GM18907 (cell line): ENCODE results near the gene KLHDC8B.

Experiments
- ATAC-seq: cut with Tn5 transposase; IDR thresholded peaks from one replicate; pipeline ENCODE4 v1.9.1; 2021; ENCODE audit warnings: mild to moderate bottlenecking, moderate library complexity; ENCODE audit not compliant: unreplicated experiment

KLHDC8B gene

DNA sequence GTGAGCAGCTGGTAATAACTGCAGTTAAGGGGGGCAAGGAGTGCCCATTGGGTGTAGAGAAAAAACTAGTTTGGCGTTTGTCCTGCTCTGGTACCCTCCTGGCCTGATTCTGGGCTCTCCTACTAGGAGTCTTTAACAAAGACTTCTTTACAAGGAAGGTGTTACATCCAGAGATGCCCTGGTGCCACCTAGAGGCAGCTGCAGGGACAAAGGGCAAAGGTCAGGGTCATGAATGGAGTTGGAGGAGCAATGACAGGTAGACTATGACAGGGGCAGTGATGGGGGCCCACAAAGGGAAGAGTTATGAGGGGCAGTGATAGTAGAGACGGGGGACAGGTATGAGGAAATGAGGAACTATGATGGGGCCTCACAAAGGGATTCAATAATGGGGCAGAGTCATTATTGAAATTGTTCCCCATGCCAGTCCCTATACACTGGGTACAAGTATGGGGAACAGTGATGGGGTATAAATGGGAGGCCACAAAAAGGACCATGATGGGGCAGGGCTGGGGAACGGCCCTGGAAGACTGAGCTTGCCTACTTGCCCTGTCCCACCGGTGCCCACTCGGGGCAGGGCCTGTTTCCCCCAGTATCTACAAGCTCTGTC lies 13.2 kb upstream of the KLHDC8B start:
- no peak for ATAC-seq

DNA sequence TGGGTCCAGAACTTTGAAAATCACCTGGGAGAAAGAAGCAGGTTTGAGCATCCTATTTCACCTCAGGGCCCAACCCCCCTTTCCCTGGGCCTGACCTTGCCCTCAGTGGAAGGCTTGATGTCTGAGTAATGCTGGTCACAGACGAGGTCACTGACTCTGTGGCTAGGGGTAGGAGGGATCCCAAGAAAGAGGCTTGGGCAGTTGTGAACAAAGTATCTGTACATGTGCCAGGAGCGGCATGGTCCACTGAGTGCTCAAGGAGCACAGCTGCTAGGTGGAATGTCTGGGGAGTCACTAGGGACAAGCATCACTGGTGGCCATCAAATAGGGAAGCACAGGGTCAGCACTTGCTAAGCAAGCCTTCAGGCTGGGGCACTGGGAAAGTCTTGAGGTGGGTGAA lies 12.6 kb upstream of the KLHDC8B start:
- no peak for ATAC-seq

DNA sequence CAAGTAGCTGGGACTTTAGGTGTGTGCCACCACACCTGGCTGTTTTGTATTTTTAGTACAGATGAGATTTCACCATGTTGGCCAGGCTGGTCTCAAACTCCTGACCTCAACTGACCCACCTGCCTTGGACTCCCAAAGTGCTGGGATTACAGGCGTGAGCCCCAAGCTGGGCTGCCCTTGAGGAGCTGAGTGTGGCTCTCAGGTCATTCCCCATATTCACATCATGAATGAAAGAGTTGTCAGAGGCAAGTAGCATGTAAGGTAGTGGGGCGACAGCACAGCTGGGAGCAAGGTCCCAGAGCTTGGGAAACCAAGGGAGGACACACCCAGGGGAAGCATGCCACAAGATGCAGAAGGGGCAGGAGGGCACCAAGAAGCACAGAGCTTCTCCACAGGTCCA lies 10.2 kb upstream of the KLHDC8B start:
- no peak for ATAC-seq

DNA sequence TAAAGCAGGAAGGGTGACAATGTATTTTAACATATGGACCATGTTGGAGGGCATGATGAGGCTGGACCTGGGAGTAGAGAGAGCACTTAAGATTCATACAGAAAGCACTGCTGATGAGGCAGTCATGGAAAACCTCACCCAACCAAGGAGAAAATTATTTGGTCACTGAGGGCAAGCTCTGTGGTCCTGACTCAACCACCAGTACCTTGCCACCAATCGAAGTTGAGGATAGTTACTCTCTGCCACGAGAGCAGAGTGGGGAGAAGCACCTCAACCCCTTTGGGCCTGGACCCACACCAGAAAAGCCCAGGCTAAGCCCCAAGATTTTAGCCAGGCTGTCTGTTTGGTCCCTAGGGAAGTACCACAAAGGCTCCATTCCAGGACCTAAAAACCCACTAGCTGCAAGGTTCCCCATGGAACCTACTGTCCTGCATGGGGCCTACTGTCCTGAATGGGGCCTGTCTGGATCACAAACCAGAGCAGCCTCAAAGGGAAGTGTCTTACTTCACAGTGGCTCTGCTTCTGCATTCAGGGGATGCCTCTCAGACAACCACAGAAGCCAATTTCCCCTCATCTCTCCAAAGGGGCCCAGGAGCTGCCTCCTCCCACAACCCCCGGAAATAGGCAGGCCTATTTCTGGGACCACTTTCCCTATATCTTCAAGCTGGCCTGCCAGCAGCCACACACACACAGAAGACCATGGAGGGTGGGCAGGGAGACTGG lies 9.4 kb upstream of the KLHDC8B start:
- ATAC-seq = no peak

DNA sequence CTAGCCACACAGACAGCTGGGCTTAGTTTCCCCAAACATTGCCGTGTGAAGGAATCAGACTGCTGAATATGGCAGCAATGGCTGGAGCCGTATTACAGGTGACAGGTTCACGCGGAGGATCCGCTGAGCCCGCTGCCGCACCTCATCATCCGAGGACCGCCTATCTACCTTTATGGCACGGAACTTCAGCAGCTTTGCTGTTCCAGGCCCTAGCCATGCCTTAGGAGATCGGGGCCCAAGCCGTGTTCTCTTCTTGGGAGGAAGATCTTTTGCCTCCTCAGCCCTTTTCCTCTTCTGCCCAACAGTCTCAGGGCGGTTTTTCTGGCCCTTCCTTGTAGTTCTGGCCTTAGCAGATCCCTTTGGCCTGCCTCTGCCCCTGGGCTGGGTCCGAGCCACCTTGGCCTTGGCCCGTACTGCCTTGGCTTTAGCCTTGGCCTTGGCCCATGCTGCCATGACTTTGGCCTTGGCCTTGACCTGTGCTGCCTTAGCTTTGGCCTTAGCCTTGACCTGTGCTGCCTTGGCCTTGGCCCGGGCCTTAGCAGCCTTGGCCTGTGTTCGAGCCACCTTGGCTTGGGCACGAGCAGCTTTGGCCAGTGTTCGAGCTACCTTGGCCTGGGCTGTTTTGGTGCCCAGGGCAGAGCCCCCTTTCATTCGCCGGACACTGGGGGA lies 8.5 kb upstream of the KLHDC8B start:
- no peak for ATAC-seq

DNA sequence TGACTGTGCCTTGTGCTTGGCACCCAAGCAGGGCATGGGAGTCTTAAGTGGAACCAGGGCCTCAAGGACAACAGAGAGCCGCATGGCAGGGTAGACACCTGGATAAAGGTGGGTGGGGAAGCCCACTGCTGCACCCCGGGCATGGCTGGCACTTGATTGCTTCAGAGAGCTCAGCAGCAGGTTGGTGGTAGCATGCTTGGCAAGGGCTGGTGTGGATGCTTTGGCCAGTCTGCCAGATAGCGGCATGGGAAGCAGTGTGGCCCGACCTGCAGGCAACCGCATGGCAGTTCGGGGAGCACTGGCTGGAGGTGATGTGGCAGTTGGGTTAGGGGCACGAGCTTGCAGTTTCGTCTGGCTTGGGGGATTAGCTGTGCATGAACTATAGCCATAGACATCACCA lies 7.8 kb upstream of the KLHDC8B start:
- ATAC-seq = no peak

DNA sequence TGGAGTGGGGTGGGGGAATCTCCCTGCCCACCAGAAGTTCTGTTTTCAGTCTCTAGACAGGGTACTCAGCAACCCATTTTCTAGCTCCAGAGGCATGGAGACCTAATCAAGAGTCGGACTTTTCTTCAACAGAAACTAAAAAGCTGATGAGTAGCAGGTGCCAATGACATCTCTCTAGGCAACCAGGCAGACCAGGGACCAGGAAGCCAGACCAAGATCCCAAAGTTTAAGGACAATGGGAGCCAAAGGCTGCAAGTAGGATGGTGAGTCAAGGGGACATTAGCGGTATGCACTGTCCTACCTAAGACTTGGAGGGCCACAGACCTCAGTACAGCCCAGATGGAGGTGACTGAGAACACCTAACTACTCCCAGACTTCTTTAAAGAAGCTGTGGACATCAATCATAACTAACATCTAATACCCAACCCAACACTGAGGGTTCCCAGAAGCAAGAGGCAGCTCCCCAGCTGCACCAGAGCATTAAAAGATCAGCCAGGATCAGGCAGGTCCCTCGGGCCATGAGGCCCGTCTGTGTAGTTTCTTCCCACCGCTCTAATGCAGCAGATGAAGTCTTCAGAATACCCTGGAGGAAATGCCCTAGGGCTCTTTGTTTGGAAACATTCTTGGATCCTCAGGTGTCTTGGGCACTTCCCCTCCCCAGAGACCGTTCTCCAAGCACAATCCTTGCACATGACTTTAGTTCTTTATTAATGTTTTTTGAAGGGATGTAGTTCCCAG lies 6.2 kb upstream of the KLHDC8B start:
- ATAC-seq = no peak

DNA sequence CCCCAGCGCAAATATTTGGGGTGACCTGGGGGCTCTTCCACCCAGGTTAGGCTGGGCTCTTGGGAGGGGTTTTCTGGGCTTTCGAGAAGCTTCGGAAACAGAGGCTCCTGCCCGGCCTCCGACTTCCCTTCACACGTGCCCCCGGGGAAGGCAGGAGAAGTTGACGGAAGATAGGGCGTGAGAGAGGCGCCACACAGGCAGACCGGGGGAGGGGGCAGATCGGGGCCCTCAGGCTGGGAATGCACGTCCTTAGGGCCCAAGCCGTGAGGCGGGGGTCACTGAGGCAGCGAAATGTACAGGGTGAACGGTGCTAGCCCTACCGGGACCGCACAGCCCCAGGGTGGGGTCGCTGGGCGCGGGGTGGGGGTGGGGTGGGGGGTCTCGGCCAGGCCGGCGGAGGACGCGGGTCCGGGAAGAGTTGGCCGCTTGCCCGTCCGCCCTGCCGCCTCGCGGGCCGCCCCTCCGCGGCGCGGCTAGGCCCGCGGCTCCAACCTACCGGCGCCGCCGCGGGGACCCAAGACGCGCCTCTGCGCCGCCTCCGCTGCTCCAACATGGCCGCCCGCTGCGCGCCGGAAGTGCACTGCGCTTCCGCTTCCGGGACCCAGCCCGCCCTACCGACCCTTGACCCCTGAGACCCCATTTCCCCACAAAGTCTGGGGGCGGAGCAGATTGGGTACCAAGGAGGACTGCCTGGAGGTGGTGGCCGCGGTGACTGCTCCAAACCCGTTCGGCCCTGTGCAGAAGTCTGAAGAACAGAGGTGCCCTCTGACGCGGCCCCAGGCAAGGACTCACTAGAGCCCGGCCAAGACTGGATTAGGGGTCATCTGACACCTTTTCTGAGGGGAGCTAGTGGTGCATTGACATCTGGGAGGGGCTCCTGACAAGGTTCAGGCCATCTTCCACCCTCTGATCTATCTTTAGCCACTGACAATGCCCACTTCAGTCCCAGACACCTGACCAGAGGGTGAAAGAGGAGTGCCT lies 5.3 kb upstream of the KLHDC8B start, which contains the start of gene CCDC71:
Gene CCDC71 (minus strand): TSS at position 561 of the 981 bp plus-strand sequence. CDS start 2,123 bp downstream, outside the sequence.
- ATAC-seq = peak; percentile 73

DNA sequence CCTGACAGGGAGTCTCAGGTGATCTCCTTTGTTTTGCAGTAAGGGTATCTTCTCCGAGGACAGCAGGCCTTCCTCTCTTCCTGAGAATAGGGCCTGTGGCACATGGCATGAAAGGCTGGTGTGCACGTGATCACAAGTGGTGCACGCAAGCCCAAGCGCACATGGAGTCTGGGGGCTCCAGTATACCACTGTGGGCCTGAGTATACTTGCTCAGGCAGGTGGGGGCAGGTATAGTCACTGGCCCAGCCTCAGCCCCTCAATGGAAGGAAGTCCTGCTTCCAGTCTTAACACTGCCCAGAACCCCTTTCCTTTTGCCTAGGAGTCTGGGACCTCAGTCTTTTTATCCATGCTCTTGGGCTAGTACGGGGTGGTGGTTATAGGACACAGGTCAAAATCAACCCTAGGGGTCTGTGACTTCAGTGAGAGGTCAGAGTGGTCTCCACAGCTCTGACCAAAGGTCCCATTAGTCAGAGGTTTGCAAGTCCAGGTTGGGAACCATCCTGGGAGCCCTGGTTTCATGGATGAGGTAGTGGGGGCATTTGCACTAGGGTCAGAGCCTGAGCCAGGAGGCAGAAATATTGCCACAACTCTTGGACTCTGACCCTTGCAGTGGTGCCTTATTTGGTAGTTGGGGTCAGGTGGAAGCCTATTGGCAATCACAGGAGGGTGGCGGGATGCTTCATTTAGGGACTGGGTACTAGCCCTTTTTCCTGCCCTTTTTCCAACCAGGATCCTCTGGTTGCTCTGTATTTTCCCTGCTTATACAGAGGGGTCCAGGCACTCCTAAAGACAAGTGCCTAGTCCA lies 4.4 kb upstream of the KLHDC8B start:
- ATAC-seq = no peak

DNA sequence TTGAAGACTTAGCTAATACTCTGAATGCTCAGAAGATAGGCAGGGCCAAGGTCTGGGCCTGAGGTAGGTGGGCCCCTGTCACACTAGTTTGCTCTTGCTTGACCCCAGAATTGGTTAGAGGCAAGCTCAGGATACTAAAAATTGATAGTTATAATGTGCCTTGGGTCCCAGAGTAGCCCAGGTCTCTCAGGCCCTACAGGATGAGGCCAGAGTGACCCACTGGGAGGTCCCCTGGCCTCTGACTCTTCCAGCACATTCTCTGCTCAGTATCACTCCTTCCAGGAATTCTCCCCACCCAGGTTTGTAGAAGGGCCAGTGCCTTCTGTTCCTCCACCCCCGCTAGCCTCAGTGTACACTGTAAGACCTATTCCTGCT lies 667 bp upstream of the KLHDC8B start:
- ATAC-seq = no peak

DNA sequence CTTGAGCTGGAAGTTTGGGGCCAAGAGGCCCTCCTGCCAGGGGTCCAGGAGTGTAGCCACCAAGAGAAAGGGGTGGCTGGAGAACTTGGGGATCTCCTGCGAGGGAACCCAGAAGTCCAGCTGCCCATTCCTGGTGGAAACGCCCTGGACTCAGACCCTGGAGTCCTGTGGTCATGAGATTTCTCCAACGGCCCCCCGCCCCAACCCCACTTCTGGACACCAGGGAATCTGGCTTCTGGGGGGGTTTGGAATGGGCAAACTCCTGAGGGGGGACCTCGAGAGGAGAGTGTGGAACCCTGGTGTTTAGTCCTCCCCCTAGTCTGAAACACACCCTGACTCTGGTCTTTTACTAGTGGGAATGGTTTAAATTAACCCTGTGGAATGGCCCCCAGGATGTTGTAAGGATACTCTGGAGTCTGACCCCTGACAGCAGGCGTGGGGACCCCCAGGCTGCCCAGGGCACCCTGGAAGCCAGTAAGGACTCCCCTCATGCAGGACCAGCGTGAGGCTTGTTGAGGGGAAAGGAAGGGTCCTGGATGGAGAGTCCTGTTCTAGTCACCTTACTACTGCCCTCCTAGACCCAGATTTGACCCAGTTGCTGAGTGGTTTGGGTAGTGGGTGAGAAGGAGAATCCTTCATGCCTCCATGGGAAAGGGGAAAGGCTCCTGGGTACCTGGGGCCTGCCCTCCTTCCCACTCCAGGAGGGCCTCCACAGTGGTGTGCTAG lies 540 bp downstream of the KLHDC8B start:
- ATAC-seq = no peak

DNA sequence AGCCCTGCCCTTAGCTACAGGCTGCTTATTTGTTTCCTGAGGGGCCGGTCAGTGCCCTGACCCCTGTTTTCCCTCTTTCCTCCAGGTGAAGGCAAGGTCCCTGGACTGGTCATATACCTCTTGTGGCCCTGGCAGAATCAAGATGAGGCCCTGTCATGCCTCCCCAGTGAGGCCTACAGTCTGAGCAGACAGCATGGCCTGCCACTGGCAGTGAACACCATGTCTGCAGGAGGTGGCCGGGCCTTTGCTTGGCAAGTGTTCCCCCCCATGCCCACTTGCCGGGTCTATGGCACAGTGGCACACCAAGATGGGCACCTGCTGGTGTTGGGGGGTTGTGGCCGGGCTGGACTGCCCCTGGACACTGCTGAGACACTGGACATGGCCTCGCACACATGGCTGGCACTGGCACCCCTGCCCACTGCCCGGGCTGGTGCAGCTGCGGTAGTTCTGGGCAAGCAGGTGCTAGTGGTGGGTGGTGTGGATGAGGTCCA lies 1.2 kb downstream of the KLHDC8B start:
- ATAC-seq = no peak

DNA sequence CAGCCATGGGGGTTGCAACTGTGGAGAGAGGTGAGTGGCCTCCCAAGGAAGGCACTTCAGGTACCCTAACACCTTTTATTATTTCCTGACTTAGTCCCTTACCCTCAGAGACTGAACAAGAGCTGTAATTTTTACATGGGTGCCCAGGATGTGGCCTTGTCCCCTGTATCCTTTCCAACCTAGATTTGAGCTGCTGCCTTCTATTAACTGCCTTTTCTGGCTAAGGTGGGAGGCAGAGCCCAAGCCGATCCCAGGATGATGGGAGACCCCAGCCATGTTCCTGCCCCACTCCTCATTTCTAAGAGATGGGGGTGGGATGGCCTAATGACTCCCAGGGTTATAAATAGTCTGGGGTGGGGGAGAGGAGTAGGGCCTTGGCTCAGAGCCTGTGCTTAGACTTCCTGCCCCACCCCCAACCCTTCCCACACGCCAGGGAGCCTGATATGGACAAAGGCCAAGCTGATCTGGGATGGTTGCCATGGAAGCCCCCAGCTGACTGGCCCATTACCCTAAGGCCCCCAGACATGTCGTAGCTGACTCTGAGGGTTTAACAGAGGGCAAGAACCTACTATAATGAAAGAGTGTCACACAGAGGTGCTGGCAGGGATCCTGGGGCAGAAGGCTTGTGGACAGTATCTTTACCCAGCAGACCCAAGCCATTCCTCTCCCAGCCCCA lies 1.9 kb downstream of the KLHDC8B start:
- no peak for ATAC-seq

DNA sequence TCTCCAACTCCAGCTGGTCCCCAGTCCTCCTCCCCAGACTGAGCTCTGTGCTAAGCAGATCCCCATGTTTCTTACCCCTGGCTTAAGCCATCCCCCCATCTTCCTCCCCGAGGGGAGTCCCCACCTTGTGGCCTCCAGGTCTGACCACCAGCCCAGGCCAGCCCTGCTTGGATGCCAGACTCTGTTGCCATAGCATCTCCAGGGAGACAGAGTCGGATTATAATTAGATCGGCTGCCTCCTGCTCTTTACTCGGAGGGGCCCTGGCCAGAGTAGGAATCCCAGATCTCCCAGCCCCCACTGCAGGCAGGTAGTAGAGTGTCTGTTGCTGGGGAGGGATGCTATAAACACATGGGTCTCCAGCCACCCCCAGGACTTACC lies 2.4 kb downstream of the KLHDC8B start:
- ATAC-seq = no peak

DNA sequence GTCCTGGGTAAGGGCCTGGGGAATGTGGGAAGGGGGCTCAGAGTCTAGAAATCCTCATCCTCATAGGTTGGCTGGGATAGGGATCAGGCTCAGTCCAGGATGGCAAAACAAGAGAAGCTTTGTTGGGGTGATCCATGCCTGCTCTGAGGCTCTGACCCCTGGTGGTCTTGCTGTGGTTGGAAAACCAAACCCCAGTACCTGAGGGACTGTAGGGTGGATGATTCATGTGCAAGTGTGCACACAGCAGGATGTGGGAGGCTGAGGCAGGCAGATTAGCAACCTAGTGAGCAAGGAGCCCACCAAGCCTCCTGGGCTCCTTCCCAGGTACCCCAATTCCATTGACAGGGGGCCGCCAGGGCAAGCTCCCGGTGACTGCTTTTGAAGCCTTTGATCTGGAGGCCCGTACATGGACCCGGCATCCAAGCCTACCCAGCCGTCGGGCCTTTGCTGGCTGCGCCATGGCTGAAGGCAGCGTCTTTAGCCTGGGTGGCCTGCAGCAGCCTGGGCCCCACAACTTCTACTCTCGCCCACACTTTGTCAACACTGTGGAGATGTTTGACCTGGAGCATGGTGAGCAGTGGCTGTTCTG lies 3.1 kb downstream of the KLHDC8B start:
- ATAC-seq = no peak

DNA sequence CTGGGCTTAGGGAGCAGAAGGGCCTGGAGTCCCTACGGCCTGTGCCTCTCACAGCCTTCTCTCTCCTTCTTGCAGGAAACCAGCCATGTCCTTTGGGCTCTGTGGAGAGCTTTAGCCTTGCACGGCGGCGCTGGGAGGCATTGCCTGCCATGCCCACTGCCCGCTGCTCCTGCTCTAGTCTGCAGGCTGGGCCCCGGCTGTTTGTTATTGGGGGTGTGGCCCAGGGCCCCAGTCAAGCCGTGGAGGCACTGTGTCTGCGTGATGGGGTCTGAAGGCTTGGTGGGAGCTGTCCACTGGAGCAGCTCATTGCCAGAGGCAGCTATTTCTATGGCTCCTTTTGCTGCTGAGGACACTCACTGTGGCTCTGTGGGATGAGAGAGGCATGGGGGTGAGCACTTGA lies 4.1 kb downstream of the KLHDC8B start:
- ATAC-seq = no peak

DNA sequence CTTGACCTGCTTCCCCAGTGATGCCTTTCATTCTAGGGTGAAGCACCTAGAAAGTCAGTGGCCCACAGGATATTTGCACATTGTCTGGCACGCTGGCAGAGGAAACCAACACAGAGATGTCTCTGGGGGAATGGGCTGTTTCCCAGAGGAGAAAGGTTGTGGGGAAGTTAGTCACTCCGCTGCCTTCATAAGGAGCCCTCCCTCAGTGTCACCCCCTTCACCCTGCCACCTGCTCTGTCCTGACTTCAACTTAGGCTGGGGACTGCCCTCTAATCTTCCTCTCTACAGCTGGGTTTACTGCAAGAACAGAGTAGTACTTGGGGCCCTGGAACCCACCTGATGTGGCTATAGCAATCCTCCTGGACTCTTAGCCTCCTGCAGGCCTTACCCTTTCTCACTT lies 5.7 kb downstream of the KLHDC8B start:
- ATAC-seq = no peak

DNA sequence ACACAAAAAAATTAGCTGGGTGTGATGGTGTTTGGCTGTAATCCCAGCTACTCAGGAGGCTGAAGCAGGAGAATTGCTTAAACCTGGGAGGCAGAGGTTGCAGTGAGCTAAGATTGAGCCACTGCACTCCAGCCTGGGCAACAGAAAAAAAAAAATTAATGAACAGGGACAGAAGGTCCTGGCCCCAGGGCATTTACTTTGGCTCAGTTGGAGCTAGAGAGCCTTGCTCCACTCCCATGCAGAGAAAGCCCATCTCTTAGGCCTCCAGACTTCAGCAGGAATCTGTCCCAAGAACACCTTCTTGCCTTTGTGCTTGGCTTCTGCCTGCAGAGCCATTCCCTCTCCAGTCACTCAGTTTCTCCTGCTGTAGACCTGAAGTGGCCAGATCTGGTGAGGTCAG lies 8.7 kb downstream of the KLHDC8B start:
- no peak for ATAC-seq
